ENCODE data around the gene RAD54L2. TPM values are rescaled to one million over a fixed set of nuclear protein-coding genes. Genes with fewer than 3 reads are reported as not detected.
A peak's percentile ranks its signal among the peaks of the same experiment; 100 is the strongest.

RAD54L2 gene
- total RNA-seq, 1 experiment from 2014 or later = 18.9 TPM

DNA sequence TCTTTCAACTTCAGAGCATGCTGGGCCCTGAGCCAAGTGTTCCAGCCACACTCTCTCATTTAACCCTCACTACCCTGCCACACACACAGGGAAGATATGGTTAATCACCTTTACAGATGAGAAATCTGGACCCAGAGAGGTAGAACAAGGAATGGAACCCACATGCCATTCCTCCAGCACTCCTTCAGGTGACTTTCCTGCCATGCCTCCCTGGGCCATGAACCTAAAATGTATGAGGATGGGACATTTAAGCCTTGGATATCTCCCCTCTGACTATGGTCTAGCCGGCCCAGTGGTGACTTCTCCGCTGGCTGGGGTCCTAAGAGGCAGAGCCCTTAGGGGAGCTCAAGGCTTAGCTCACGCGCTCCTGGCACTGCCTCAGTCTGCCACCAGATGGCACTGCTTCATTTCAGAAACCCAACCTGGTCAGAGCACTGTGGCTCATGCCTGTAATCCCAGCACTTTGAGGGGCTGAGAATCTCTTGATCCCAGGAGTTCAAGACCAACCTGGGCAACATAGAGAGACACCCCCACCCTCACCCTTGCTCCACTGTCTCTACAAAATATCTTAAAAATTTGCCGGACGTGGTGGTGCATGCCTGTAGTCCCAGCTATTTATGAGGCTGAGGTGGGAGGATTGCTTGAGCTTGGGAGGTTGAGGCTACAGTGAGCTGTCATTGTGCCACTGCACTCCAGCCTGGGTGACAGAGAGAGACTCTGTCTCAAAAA lies 36.5 kb upstream of the RAD54L2 start:
- TF ChIP-seq, protein P1, sequence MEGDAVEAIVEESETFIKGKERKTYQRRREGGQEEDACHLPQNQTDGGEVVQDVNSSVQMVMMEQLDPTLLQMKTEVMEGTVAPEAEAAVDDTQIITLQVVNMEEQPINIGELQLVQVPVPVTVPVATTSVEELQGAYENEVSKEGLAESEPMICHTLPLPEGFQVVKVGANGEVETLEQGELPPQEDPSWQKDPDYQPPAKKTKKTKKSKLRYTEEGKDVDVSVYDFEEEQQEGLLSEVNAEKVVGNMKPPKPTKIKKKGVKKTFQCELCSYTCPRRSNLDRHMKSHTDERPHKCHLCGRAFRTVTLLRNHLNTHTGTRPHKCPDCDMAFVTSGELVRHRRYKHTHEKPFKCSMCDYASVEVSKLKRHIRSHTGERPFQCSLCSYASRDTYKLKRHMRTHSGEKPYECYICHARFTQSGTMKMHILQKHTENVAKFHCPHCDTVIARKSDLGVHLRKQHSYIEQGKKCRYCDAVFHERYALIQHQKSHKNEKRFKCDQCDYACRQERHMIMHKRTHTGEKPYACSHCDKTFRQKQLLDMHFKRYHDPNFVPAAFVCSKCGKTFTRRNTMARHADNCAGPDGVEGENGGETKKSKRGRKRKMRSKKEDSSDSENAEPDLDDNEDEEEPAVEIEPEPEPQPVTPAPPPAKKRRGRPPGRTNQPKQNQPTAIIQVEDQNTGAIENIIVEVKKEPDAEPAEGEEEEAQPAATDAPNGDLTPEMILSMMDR (IDR thresholded peaks at IDR 0.05) = peak; percentile 87
- no peak for TF ChIP-seq POLR2AphosphoS5 (IDR thresholded peaks at IDR 0.05; ENCODE audit: low read depth, low read length)
- intact Hi-C loops (cut with micrococcal nuclease; ENCODE audit: unreplicated experiment) = loop anchor here (2.0 to 5.0 kb wide), 3 partner anchors 135 to 180 kb away; no protein-coding TSS in a partner anchor
- peak; percentile 65 for DNase-seq (ENCODE audit: low read depth, low spot score)
- Histone ChIP-seq H3K27ac (ENCODE audit: low read length) (no peak overlapping the region), H3K4me3 (ENCODE audit: low read depth in 2 of 2, low read length in 2 of 2) (no peak overlapping the region), H3K36me3 (ENCODE audit: control insufficient read depth, insufficient read depth, low read length) (no peaks in the 10 kb centered on the region; the same call in 1 of the 2 replicates), H3K4me1 (ENCODE audit: control insufficient read depth, insufficient read depth, low read length) (0 out of 2 replicates have a peak, but pooled peaks cover 3% of the 10 kb centered on the region), H3K27me3 (ENCODE audit: control insufficient read depth, insufficient read depth, low read length) (no peaks in the 10 kb centered on the region), H3K9me3 (ENCODE audit: control insufficient read depth, insufficient read depth, low read depth, low read length) (no peaks in the 10 kb centered on the region)
- POLR2A ChIA-PET = interaction anchor here (0.6 kb wide), 1 partner anchor 548 kb away, joined by 3 read pairs; no protein-coding TSS in a partner anchor
- in situ Hi-C loops (cut with HindIII; ENCODE audit: low pct_unique_long_range_greater_than_20kb, low sequenced_read_pairs) = no loop called here
- peak; percentile 54 for ATAC-seq
- no TSS peak for BruUV-seq (replicated peaks)
- CTCF ChIA-PET = interaction anchor here (0.6 to 4.3 kb wide), 7 partner anchors 10 to 1202 kb away, joined by 3 to 26 read pairs (median 6); partner anchors contain the start of gene TEX264

DNA sequence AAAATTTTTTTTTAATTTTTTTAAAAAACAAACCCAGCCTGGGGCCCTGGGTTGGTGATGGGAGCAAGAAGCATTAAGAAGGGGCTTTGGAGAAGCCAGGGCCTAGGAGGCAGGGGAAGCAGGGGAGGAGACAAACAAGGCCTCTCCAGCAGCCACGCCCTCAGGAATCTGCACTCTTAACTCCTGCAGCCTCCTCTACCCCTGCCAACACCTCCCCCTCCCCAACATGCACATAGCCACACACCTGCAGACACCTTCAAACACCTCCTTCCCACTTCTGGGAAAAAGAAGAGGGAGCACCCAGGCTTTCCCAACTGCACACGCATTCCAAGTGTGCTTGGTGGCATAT lies 36.0 kb upstream of the RAD54L2 start:
- no peak overlapping the region for H3K27ac ChIP-seq (ENCODE audit: low read length)
- no peak overlapping the region for H3K4me3 ChIP-seq (ENCODE audit: low read depth in 2 of 2, low read length in 2 of 2)
- H3K36me3 ChIP-seq (ENCODE audit: control insufficient read depth, insufficient read depth, low read length) = no peaks in the 10 kb centered on the region; the same call in 1 of the 2 replicates
- intact Hi-C loops (cut with micrococcal nuclease; ENCODE audit: unreplicated experiment) (loop anchor here (5.0 kb wide), 2 partner anchors 135 to 180 kb away; no protein-coding TSS in a partner anchor), in situ Hi-C loops (cut with HindIII; ENCODE audit: low pct_unique_long_range_greater_than_20kb, low sequenced_read_pairs) (no loop called here)
- no TSS peak for BruUV-seq (replicated peaks)
- CTCF ChIA-PET = interaction anchor here (0.6 to 4.3 kb wide), 4 partner anchors 166 to 1203 kb away, joined by 6 to 26 read pairs (median 8); partner anchors contain the start of gene TEX264
- TF ChIP-seq, protein P2, sequence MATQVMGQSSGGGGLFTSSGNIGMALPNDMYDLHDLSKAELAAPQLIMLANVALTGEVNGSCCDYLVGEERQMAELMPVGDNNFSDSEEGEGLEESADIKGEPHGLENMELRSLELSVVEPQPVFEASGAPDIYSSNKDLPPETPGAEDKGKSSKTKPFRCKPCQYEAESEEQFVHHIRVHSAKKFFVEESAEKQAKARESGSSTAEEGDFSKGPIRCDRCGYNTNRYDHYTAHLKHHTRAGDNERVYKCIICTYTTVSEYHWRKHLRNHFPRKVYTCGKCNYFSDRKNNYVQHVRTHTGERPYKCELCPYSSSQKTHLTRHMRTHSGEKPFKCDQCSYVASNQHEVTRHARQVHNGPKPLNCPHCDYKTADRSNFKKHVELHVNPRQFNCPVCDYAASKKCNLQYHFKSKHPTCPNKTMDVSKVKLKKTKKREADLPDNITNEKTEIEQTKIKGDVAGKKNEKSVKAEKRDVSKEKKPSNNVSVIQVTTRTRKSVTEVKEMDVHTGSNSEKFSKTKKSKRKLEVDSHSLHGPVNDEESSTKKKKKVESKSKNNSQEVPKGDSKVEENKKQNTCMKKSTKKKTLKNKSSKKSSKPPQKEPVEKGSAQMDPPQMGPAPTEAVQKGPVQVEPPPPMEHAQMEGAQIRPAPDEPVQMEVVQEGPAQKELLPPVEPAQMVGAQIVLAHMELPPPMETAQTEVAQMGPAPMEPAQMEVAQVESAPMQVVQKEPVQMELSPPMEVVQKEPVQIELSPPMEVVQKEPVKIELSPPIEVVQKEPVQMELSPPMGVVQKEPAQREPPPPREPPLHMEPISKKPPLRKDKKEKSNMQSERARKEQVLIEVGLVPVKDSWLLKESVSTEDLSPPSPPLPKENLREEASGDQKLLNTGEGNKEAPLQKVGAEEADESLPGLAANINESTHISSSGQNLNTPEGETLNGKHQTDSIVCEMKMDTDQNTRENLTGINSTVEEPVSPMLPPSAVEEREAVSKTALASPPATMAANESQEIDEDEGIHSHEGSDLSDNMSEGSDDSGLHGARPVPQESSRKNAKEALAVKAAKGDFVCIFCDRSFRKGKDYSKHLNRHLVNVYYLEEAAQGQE (IDR thresholded peaks at IDR 0.05; ENCODE audit: insufficient read depth in 1 of 2, low read depth in 2 of 2, low read length in 1 of 2) = no peak
- TF ChIP-seq, protein P1 (IDR thresholded peaks at IDR 0.05) = no peak
- TF ChIP-seq TCF7L2 (IDR thresholded peaks at IDR 0.05; ENCODE audit: low read depth, low read length) = no peak
- no peak for TF ChIP-seq SIN3A (IDR thresholded peaks at IDR 0.05; ENCODE audit: borderline replicate concordance, insufficient read depth, low read depth, low read length)
- no peak for TF ChIP-seq POLR2AphosphoS5 (IDR thresholded peaks at IDR 0.05; ENCODE audit: low read depth, low read length)
- H3K27me3 ChIP-seq (ENCODE audit: control insufficient read depth, insufficient read depth, low read length) = no peaks in the 10 kb centered on the region
- DNase-seq (ENCODE audit: low read depth, low spot score) (no peak), ATAC-seq (no peak)
- no peaks in the 10 kb centered on the region for H3K9me3 ChIP-seq (ENCODE audit: control insufficient read depth, insufficient read depth, low read depth, low read length)
- H3K4me1 ChIP-seq (ENCODE audit: control insufficient read depth, insufficient read depth, low read length) = 0 out of 2 replicates have a peak, but pooled peaks cover 3% of the 10 kb centered on the region
- POLR2A ChIA-PET = interaction anchor here (0.6 kb wide), 1 partner anchor 548 kb away, joined by 3 read pairs; no protein-coding TSS in a partner anchor

Measured in Panc1 (cell line).